GM18498 (cell line): ENCODE results near the gene MADD.

Experiments
- ATAC-seq: cut with Tn5 transposase; IDR thresholded peaks from one replicate; pipeline ENCODE4 v1.9.1; 2021; ENCODE audit warnings: mild to moderate bottlenecking, moderate library complexity; ENCODE audit not compliant: unreplicated experiment

The MADD gene

DNA sequence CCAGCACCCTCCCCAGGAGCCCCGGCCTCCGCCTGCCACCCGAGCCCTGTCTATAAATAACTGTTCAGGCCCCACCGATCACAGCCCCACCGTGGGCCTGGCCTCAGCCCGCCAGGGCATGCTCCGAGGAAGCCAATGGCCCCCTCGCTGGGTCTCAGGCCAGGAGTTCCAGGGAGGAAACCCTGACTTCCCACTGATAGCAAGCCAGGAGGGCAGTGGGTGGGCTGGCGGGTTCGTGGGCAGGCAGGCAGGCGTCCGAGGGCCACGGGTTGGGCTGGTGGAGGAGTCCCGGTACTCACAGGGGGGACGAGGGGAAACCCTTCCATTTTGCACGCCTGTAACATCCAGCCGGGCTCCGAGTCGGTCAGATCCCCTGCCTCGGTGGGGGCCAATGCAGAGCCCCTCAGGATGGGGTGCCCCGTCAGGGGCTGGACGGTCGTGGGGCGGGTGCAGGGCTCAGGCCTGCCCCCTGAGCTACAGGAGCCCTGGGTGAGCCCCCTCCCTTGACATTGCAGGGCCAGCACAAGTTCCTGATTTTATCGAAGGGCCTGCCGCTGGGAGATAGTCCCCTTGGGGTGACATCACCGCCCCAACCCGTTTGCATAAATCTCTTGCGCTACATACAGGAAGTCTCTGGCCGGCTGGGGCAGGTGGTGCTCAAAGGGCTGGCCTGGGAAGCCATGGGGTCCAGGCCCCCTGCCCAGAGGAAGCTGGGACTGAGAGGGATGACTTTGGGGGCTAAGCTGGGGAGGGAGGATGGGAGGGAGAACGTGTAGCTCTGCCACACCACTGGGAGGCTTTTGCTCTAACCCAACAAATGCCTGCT is 108.3 kb downstream of the MADD start, which contains the start of gene SPI1:
Gene SPI1, minus strand, starts transcription at position 538 of the 826 bp plus-strand sequence. Its CDS starts 194 bp downstream, at position 344.
- peak; percentile 85 for ATAC-seq

DNA sequence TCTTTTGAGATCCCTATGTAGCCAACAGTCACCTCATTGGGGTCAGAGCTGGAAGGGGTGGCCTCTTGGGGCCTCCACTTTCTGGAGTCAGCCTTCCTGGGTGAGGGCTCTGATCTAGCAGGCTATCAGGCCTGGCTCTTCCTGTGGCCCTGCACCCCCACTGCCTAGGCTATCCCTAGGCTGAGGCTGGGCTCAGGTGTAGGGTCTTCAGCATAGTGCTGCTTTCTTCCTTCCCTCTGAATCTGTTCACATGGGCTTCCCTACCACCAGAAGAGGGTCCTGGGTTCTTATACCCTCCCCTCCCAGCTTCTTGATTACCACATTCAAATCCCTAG is 108.9 kb downstream of the MADD start:
- ATAC-seq: peak; percentile 2

DNA sequence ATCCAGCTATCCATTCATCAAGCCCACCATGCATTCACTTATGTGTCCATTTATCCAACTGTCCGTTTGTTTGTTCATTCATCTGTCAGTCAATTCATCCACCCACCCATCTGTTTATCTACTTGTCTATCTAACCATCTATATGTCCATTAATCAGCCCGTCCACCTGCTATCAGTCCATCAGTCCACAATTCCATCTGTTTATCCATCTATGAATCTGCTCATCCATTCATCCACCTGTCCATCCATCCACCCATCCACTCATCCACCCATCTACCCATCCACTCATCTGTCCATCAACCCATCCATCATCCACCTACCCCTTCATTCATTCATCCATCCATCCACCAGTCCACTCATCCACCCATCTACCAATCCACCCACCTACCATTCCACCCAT is 109.4 kb downstream of the MADD start:
- ATAC-seq: no peak
